ENCODE results near the gene CEBPG.

GRCh38 chr19:33400856-33401682 is 27.6 kb downstream of the CEBPG start:
- TF ChIP-seq, protein P1, sequence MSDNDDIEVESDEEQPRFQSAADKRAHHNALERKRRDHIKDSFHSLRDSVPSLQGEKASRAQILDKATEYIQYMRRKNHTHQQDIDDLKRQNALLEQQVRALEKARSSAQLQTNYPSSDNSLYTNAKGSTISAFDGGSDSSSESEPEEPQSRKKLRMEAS (IDR thresholded peaks at IDR 0.05), result no peak
- TF ChIP-seq CTCF (IDR thresholded peaks at IDR 0.05 in 2 of 3, conservative IDR thresholded peaks at IDR 0.05 in 1 of 3; ENCODE audit: borderline replicate concordance in 1 of 3, insufficient read depth in 1 of 3, low read depth in 2 of 3, low read length in 2 of 3), result no peak
